CD4-positive, alpha-beta T cell treated with Interleukin-17A for 1 hour (primary cell): ENCODE results near the gene CEP78.
"Not testable (repeated sequence)": the region's sequence is repeated elsewhere in the genome, so short reads cannot be mapped to it uniquely, and the experiment has no call there.

ENCODE experiments used
- DNase-seq: peaks from one replicate; pipeline ENCODE4 v3.0.0-alpha.2; 2020

Gene CEP78

GRCh38 chr9:78235762-78236550, at the start of gene CEP78:
Gene CEP78 (plus strand): TSS chr9:78236075. CDS start chr9:78236351, 276 bp downstream.
- DNase-seq, result peak; percentile 88

GRCh38 chr9:78187763-78188484, 48.0 kb upstream of the CEP78 start:
- DNase-seq, result no peak

GRCh38 chr9:78188594-78188993, 47.3 kb upstream of the CEP78 start:
- no peak for DNase-seq

GRCh38 chr9:78189001-78189400, 46.9 kb upstream of the CEP78 start:
- DNase-seq, result no peak

- DNase-seq, result no peak
Observed at GRCh38 chr9:78189461-78189860, 46.4 kb upstream of the CEP78 start.

GRCh38 chr9:78191931-78192330, 43.9 kb upstream of the CEP78 start:
- DNase-seq, result no peak

GRCh38 chr9:78196258-78196657, 39.6 kb upstream of the CEP78 start:
- no peak for DNase-seq

- peak; percentile 70 for DNase-seq
Observed at GRCh38 chr9:78201158-78201777, 34.6 kb upstream of the CEP78 start.

- DNase-seq, result no peak
Observed at GRCh38 chr9:78207319-78207718, 28.6 kb upstream of the CEP78 start.

GRCh38 chr9:78207901-78208300, 28.0 kb upstream of the CEP78 start:
- DNase-seq, result no peak

- no peak for DNase-seq
Observed at GRCh38 chr9:78209127-78209526, 26.7 kb upstream of the CEP78 start.

- DNase-seq, result peak; percentile 57
Observed at GRCh38 chr9:78210841-78211301, 25.0 kb upstream of the CEP78 start.

- no peak for DNase-seq
Observed at GRCh38 chr9:78212868-78213267, 23.0 kb upstream of the CEP78 start.

- DNase-seq, result peak; percentile 53
Observed at GRCh38 chr9:78213712-78214111, 22.2 kb upstream of the CEP78 start.

GRCh38 chr9:78214492-78214891, 21.4 kb upstream of the CEP78 start:
- DNase-seq, result no peak

- DNase-seq, result no peak
Observed at GRCh38 chr9:78215706-78216105, 20.2 kb upstream of the CEP78 start.

GRCh38 chr9:78218890-78219289, 17.0 kb upstream of the CEP78 start:
- no peak for DNase-seq

- no peak for DNase-seq
Observed at GRCh38 chr9:78221425-78221824, 14.4 kb upstream of the CEP78 start.

- not testable (repeated sequence) for DNase-seq
Observed at GRCh38 chr9:78221841-78222240, 14.0 kb upstream of the CEP78 start.

- no peak for DNase-seq
Observed at GRCh38 chr9:78230761-78231160, 5.1 kb upstream of the CEP78 start.

- DNase-seq, result not testable (repeated sequence)
Observed at GRCh38 chr9:78232471-78232870, 3.4 kb upstream of the CEP78 start.

GRCh38 chr9:78234810-78235209, 1.1 kb upstream of the CEP78 start:
- no peak for DNase-seq

- no peak for DNase-seq
Observed at GRCh38 chr9:78235256-78235761, 566 bp upstream of the CEP78 start.

GRCh38 chr9:78236551-78236910, 656 bp downstream of the CEP78 start:
- DNase-seq, result no peak
